GM18520 (cell line): ENCODE data around the gene KLK11.

Experiments used
- ATAC-seq: cut with Tn5 transposase; IDR thresholded peaks from one replicate; pipeline ENCODE4 v1.9.1; 2021; ENCODE audit not compliant: unreplicated experiment

The KLK11 gene

GRCh38 chr19:50974702-50975556 is 51.5 kb downstream of the KLK11 start:
- ATAC-seq: no peak

- no peak for ATAC-seq
Observed at GRCh38 chr19:50972795-50973376, 53.5 kb downstream of the KLK11 start.
